B cell (primary cell): ENCODE measurements around the gene IGFL3. TPM values are rescaled to one million over a fixed set of nuclear protein-coding genes. Genes with fewer than 3 reads are reported as not detected.

Experiments
- ATAC-seq: fragments of 200-7000 bp; cut with Tn5 transposase; one replicate; pipeline ENCODE4 v1.10.0; 2021; ENCODE audit warnings: low read depth, mild to moderate bottlenecking, moderate number of reproducible peaks, moderate library complexity
- CTCF ChIA-PET: fragments of 350-600 bp; sonication (Branson Sonifier 250); formaldehyde crosslinking; loops from one replicate; lab custom pipeline; 2021; ENCODE audit warnings: antibody characterized with exemption, inconsistent platforms; lab: Charles Lee
- POLR2A ChIA-PET: fragments of 350-600 bp; sonication (Branson Sonifier 250); formaldehyde crosslinking; loops from one replicate; lab custom pipeline; 2021; ENCODE audit warnings: antibody characterized with exemption; lab: Charles Lee
- DNase-seq: peaks from one replicate; pipeline ENCODE4 v3.0.0; 2013
- H2AFZ ChIP-seq: 2 replicates; pipeline ENCODE4 v1.6.1; 2012; ENCODE audit warnings: mild to moderate bottlenecking, low read depth, low read length; ENCODE audit not compliant: insufficient read depth, poor library complexity, severe bottlenecking
- H3K27ac ChIP-seq, 2 donors: 1 replicate in 1 of 2; 2 replicates in 1 of 2; pipeline ENCODE4 v1.5.1; 2012 to 2013; ENCODE audit warnings: low read length in 2 of 2, mild to moderate bottlenecking in 2 of 2, moderate library complexity in 1 of 2
- H3K27me3 ChIP-seq, 4 experiments: fragments of 200-600 bp in 1 of 4; sonication (generic) in 1 of 4; replicated peaks in 1 of 4; 1 replicate in 2 of 4; 2 replicates in 2 of 4; pipeline versions ENCODE4 v1.6.1 to v1.7.0; 2013 to 2016; ENCODE audit warnings: low read length in 3 of 4, mild to moderate bottlenecking in 2 of 4, mixed read lengths in 1 of 4, moderate library complexity in 1 of 4; ENCODE audit not compliant: insufficient read depth in 4 of 4, control insufficient read depth in 3 of 4; ENCODE audit errors: control extremely low read depth in 1 of 4
- H3K36me3 ChIP-seq, 2 experiments: replicated peaks in 1 of 2; 1 replicate in 1 of 2; 2 replicates in 1 of 2; pipeline versions ENCODE4 v1.6.1 to v1.7.1; 2013; ENCODE audit warnings: low read length in 1 of 2; ENCODE audit not compliant: insufficient read depth in 2 of 2, control insufficient read depth in 1 of 2; ENCODE audit errors: control extremely low read depth in 1 of 2, extremely low read depth in 1 of 2
- H3K4me1 ChIP-seq, 2 donors: fragments of 200-600 bp in 1 of 2; sonication (generic) in 1 of 2; 1 replicate in 1 of 2; 2 replicates in 1 of 2; pipeline versions ENCODE4 v1.5.1 to v1.6.1; 2013 to 2017; ENCODE audit warnings: low read length in 2 of 2; ENCODE audit not compliant: control insufficient read depth in 2 of 2, insufficient read depth in 2 of 2
- H3K4me2 ChIP-seq: replicated peaks from 2 replicates; pipeline ENCODE3; 2012; ENCODE audit warnings: mild to moderate bottlenecking, low read depth, low read length; ENCODE audit not compliant: poor library complexity, severe bottlenecking
- H3K4me3 ChIP-seq, 5 experiments: fragments of 200-600 bp in 1 of 5; sonication (generic) in 1 of 5; 1 replicate in 3 of 5; 2 replicates in 2 of 5; pipeline versions ENCODE4 v1.5.1 to v1.7.0; 2011 to 2016; ENCODE audit warnings: low read length in 4 of 5, mild to moderate bottlenecking in 4 of 5, low read depth in 2 of 5, control low read depth in 1 of 5, moderate library complexity in 1 of 5; ENCODE audit not compliant: insufficient read depth in 1 of 5; ENCODE audit errors: control extremely low read depth in 1 of 5, extremely low read depth in 1 of 5
- H3K79me2 ChIP-seq: fragments of 200-600 bp; sonication (generic); one replicate; pipeline ENCODE4 v1.6.0; 2016; ENCODE audit warnings: low read length; ENCODE audit not compliant: control insufficient read depth, insufficient read depth
- H3K9ac ChIP-seq: fragments of 200-600 bp; sonication (generic); 2 replicates; pipeline ENCODE4 v1.6.1; 2017; ENCODE audit warnings: mild to moderate bottlenecking, low read length, moderate library complexity
- H3K9me3 ChIP-seq, 3 donors: one replicate each; pipeline versions ENCODE4 v1.6.1 to v1.7.1; 2013; ENCODE audit warnings: low read length in 2 of 3; ENCODE audit not compliant: control insufficient read depth in 2 of 3, insufficient read depth in 1 of 3; ENCODE audit errors: control extremely low read depth in 1 of 3
- H4K20me1 ChIP-seq: 2 replicates; pipeline ENCODE4 v1.6.0; 2012; ENCODE audit warnings: mild to moderate bottlenecking, low read length; ENCODE audit not compliant: insufficient read depth, control insufficient read depth, poor library complexity, severe bottlenecking
- H3K27ac Mint-ChIP-seq: one replicate; pipeline ENCODE4 v1.8.0; 2021; ENCODE audit warnings: mixed read lengths
- H3K27me3 Mint-ChIP-seq: one replicate; pipeline ENCODE4 v1.8.0; 2021; ENCODE audit warnings: mixed read lengths
- H3K4me1 Mint-ChIP-seq: one replicate; pipeline ENCODE4 v1.8.0; 2021; ENCODE audit warnings: mixed read lengths
- H3K4me3 Mint-ChIP-seq: one replicate; pipeline ENCODE4 v1.8.0; 2021; ENCODE audit warnings: mixed read lengths
- H3K9me3 Mint-ChIP-seq: one replicate; pipeline ENCODE4 v1.8.0; 2022; ENCODE audit warnings: mixed read lengths; ENCODE audit not compliant: insufficient read depth
- CTCF ChIP-seq: fragments of 200-600 bp; IDR thresholded peaks from one replicate; pipeline ENCODE4 v1.8.0; 2022; ENCODE audit warnings: antibody characterized with exemption, mild to moderate bottlenecking
- EZH2 ChIP-seq: IDR thresholded peaks from 2 replicates; pipeline ENCODE4 v1.6.1; 2012; ENCODE audit warnings: borderline replicate concordance, low read depth, mild to moderate bottlenecking, moderate library complexity, low read length; ENCODE audit not compliant: insufficient read depth, poor library complexity, severe bottlenecking
- whole genome bisulfite sequencing: methylation state at CpG from one replicate; pipeline ENCODE4 v1.1.5; 2013; ENCODE audit warnings: missing lambda C conversion rate; ENCODE audit not compliant: insufficient coverage; 5-methylcytosine and 5-hydroxymethylcytosine counted together
- intact Hi-C: fragments of 100-400 bp; cut with micrococcal nuclease; formaldehyde crosslinking; loops from one replicate; pipeline ENCODE4 v1.10.0; 2022
- polyA plus RNA-seq: library from polyadenylated mRNA; depleted of rRNA; stranded (reverse); fragments of >200 nt; gene quantifications from 2 replicates; pipeline ENCODE4 v1.2.3, GENCODE V29; 2012
- total RNA-seq, 2 donors: library from RNA; stranded (reverse); fragments of 120-200 nt in 1 of 2; gene quantifications; 1 replicate in 1 of 2; 2 replicates in 1 of 2; pipeline versions ENCODE4 v1.2.3 to v1.2.4, GENCODE V29; 2013 to 2022

Gene IGFL3
- total and polyA plus RNA-seq, 2 donors (not counting 1 experiment from before 2014, with no cell fraction given): not detected

GRCh38 chr19:46101293-46101692 is 23.2 kb downstream of the IGFL3 start:
- Mint-ChIP-seq H3K27me3 (peaks cover 29% of the 10 kb centered on the region), H3K27ac (no peak overlapping the region), H3K4me1 (no peaks in the 10 kb centered on the region), H3K9me3 (peaks cover 8% of the 10 kb centered on the region), H3K4me3 (no peak overlapping the region)
- no peaks in the 10 kb centered on the region for H3K4me1 ChIP-seq
- peaks cover 0 to 9% (median 8%) of the 10 kb centered on the region in 3 donors for H3K9me3 ChIP-seq
- ATAC-seq (no peak), DNase-seq (no peak)
- WGBS: 69% methylated on average over 6 of the region's 6 CpGs
- no peaks in the 10 kb centered on the region for H3K79me2 ChIP-seq
- no peak overlapping the region for H3K4me3 ChIP-seq
- CTCF ChIA-PET: no interaction called here
- H3K27ac ChIP-seq: no peak overlapping the region
- H3K36me3 ChIP-seq: no peaks in the 10 kb centered on the region
- H4K20me1 ChIP-seq: no peaks in the 10 kb centered on the region
- H3K9ac ChIP-seq: no peak overlapping the region
- peaks cover 0 to 13% (median 6%) of the 10 kb centered on the region in 4 experiments for H3K27me3 ChIP-seq
- TF ChIP-seq EZH2 (no peak), CTCF (no peak)
- intact Hi-C loops: no loop called here
- H2AFZ ChIP-seq: no peak overlapping the region
- POLR2A ChIA-PET: no interaction called here
- no peak overlapping the region for H3K4me2 ChIP-seq

- peaks cover 11% of the 10 kb centered on the region for H3K9me3 Mint-ChIP-seq
- Histone ChIP-seq H3K4me2 (no peak overlapping the region), H3K36me3 (no peaks in the 10 kb centered on the region), H3K79me2 (no peaks in the 10 kb centered on the region), H3K4me3 (no peak overlapping the region), H3K4me1 (no peaks in the 10 kb centered on the region), H4K20me1 (no peaks in the 10 kb centered on the region), H3K9ac (no peak overlapping the region), H3K9me3 (peaks cover 0 to 9% (median 8%) of the 10 kb centered on the region in 3 donors), H3K27ac (no peak overlapping the region), H2AFZ (no peak overlapping the region), H3K27me3 (peaks cover 0 to 13% (median 6%) of the 10 kb centered on the region in 4 experiments)
- intact Hi-C loops: no loop called here
- peaks cover 39% of the 10 kb centered on the region for H3K27me3 Mint-ChIP-seq
- DNase-seq (no peak), ATAC-seq (no peak)
- H3K4me3 Mint-ChIP-seq: no peak overlapping the region
- ChIA-PET CTCF (no interaction called here), POLR2A (no interaction called here)
- H3K4me1 Mint-ChIP-seq: no peaks in the 10 kb centered on the region
- H3K27ac Mint-ChIP-seq: no peak overlapping the region
- 100% methylated on average over 1 of the region's 1 CpG for WGBS
- TF ChIP-seq EZH2 (no peak), CTCF (no peak)
Measured at GRCh38 chr19:46100344-46100743, 24.1 kb downstream of the IGFL3 start.
